HG02885 (cell line): ENCODE results near the gene CHRNA9.

Experiments used
- ATAC-seq: cut with Tn5 transposase; IDR thresholded peaks from one replicate; pipeline ENCODE4 v1.9.1; 2021; ENCODE audit warnings: mild to moderate bottlenecking; ENCODE audit not compliant: unreplicated experiment, poor library complexity

Gene CHRNA9

GRCh38 chr4:40307627-40308497, 27.3 kb upstream of the CHRNA9 start:
- ATAC-seq: peak; percentile 40

- no peak for ATAC-seq
These were observed 26.5 kb upstream of the CHRNA9 start for GRCh38 chr4:40308528-40309122.

DNA sequence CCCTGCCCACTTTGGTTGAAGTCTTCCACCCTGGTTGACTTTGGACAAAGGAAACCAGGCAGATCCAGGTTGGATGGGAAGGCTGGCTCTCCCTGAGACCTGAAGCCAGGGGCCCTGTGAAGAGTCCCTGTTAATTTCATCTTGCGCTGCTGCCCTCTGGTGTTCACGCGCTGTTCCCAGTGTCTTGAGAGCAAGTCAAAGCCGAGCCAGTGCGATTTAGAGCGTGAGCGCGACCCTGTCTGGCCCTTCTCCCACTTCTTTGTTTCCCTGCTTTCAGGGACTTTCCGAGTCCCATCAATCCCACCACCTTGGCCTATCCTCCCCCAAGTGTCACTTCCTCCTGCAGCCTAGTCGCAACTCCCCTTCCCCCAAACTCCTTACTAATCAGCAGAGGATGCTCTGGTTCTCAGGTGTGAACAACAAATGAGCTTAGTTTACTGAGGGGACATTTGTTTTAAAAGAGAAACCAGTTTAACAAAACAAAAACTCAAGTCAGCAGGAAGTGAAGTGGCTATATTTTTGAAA, 25.8 kb upstream of the CHRNA9 start:
- peak; percentile 46 for ATAC-seq

DNA sequence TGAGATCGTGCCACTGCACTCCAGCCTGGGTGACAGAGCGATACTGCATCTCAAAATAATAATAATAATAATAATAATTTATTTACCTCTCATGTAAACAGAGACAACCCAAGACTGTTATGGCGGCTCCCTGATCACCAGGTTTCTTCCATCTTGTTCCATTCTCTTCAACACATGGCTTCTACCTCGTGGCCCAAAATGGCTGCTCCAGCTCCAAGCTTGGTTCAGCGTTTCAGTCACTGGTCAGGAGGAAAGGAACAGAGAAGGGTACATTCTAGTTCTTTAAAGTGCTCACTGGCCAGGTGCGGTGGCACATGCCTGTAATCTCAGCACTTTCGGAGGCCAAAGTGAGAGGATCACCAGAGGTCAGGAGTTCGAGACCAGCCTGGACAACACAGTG, 24.9 kb upstream of the CHRNA9 start:
- ATAC-seq: no peak

DNA sequence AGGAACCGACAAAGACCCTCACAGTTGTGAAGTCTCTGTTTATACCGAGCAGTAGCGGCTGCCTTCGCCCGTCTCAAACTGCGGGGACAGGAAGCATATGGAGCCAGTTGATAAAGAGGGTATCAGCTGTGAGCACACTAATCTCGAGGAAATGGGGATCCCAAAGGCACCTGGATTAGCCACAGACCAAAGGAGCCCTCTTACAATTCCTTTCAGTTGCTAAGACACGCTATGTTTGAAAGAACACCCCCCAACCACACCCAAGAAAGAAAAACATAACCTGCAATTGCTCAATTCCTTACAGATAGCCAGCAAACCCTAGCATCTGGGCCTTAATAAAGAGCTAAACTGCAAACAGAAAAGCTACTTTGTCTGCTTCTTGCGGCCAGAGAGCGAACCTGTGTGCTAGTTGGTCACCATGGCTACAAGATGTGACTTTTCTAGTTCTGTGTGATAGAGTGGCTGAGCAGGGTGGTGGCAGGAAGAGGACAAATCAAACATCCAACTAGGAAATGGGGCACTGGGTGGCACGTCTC, 23.3 kb upstream of the CHRNA9 start:
- ATAC-seq: no peak

DNA sequence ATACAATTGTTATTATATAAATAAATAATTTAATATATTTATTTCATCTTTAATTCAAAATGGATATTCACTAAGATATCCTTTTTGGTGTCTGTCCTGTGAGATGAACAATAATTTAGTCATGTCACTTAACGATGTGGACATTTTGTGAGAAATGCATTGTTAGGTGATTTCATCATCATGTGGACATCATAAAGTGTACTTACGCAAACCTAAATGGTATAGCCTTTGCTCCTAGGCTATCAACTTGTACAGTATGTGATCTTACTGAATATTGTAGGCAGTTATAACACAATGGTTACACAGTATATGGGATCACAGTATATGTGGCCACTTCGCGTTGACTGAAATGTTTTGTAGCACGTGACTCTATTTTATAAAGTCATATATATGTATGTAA, 20.2 kb upstream of the CHRNA9 start:
- no peak for ATAC-seq

- peak; percentile 55 for ATAC-seq
These were observed 18.8 kb upstream of the CHRNA9 start for GRCh38 chr4:40316333-40316781.

- ATAC-seq: peak; percentile 67
These were observed 18.1 kb upstream of the CHRNA9 start for GRCh38 chr4:40316782-40317635.

GRCh38 chr4:40317916-40318658, 17.0 kb upstream of the CHRNA9 start:
- ATAC-seq: no peak

GRCh38 chr4:40321574-40322275, 13.4 kb upstream of the CHRNA9 start:
- ATAC-seq: no peak

GRCh38 chr4:40322811-40323210, 12.3 kb upstream of the CHRNA9 start:
- ATAC-seq: no peak

DNA sequence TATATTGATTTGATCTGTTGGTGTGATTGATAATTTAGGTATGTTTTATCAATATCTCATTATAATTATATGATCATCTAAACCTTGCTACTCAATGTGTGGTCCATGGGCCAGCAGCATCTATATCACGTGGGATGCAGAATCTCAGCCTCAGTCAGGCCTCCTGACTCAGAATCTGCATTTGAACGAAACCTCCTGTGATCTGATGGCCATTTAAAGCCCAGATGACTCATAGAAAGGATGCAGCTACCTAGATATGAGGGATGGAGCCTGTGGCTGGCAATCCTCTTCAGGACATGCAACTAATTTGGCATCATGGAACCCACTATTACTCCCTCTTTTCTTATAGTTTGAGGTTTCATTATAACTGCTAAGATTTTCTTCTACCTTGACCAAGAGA, 11.3 kb upstream of the CHRNA9 start:
- no peak for ATAC-seq

GRCh38 chr4:40325406-40326019, 9.6 kb upstream of the CHRNA9 start:
- peak; percentile 95 for ATAC-seq

DNA sequence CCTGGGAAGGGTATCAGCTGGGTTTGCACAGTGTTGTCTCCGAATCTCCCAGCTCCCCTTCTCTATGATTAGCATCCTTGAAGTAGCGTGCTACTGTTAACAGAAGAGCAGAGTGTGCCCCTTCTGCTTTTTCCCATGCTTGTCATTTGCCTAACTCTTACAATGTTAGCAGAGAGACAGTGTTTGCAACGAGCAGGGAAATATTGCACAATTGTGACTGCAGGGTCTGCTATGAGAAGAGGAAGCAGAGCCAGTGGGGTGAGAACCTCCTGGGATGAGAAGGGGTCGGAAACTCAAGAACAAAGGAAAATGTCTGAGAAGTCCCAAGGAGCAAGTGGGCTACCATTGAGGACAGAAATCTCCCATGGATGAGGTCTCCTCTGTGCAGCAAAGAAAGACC, 7.8 kb upstream of the CHRNA9 start:
- ATAC-seq: no peak

DNA sequence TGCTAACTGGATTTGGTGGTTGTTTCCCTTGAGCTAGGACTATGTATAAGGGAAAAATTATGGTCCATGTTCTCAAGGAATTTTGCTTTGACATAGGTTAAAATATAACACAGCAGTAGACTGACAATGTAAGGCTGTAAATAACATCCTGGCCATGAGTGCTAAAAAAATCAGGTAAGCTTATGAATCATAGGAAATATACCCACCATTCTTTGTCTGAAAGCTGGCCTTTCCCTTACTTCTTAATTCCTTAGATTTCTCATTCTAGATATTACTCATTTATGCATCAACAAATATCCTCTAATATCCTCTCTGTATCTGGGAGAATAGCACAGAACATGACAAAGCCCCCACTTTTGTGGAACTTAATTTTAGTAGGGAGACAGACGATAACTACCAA, 6.8 kb upstream of the CHRNA9 start:
- no peak for ATAC-seq

GRCh38 chr4:40329805-40330204, 5.3 kb upstream of the CHRNA9 start:
- ATAC-seq: no peak

GRCh38 chr4:40330536-40330935, 4.6 kb upstream of the CHRNA9 start:
- no peak for ATAC-seq

GRCh38 chr4:40331101-40331745, 3.9 kb upstream of the CHRNA9 start:
- no peak for ATAC-seq
